Daoy (cell line): Measurements from ENCODE around the gene STAT2. TPM values are rescaled to one million over a fixed set of nuclear protein-coding genes. Genes with fewer than 3 reads are reported as not detected.
A peak's percentile ranks its signal among the peaks of the same experiment; 100 is the strongest.
"Not testable (repeated sequence)": the region's sequence is repeated elsewhere in the genome, so short reads cannot be mapped to it uniquely, and the experiment has no call there.

Experiments
- DNase-seq: peaks from one replicate; pipeline ENCODE4 v3.0.0-alpha.2; 2015; ENCODE audit warnings: low read depth
- total RNA-seq: library from RNA; depleted of rRNA; stranded (reverse); fragments of >200 nt; shearing (Covaris generic); gene quantifications from 2 replicates; pipeline ENCODE4 v1.2.3, GENCODE V29; 2014

The STAT2 gene
- total RNA-seq, 1 experiment from 2014 or later, result 47.1 TPM

- DNase-seq, result no peak
These were observed 28.9 kb downstream of the STAT2 start for GRCh38 chr12:56330936-56331490.

GRCh38 chr12:56326533-56326932, 33.4 kb downstream of the STAT2 start:
- peak; percentile 22 for DNase-seq

- DNase-seq, result no peak
These were observed 33.8 kb downstream of the STAT2 start for GRCh38 chr12:56326126-56326525.

GRCh38 chr12:56324206-56324605, 35.7 kb downstream of the STAT2 start:
- no peak for DNase-seq

- DNase-seq, result not testable (repeated sequence)
These were observed 38.3 kb downstream of the STAT2 start for GRCh38 chr12:56321610-56322009.

GRCh38 chr12:56321027-56321426, 38.9 kb downstream of the STAT2 start:
- peak; percentile 22 for DNase-seq

- no peak for DNase-seq
These were observed 42.2 kb downstream of the STAT2 start for GRCh38 chr12:56317675-56318074.

GRCh38 chr12:56315622-56316473, 44.1 kb downstream of the STAT2 start, which contains the start of gene CNPY2:
CNPY2 (minus strand) TSS chr12:56315988; CDS start chr12:56315217, 771 bp downstream.
- peak; percentile 99 for DNase-seq

- DNase-seq, result no peak
These were observed 44.7 kb downstream of the STAT2 start for GRCh38 chr12:56315249-56315621.

GRCh38 chr12:56311003-56311402, 48.9 kb downstream of the STAT2 start:
- DNase-seq, result no peak

- no peak for DNase-seq
These were observed 51.2 kb downstream of the STAT2 start for GRCh38 chr12:56308714-56309113.

- no peak for DNase-seq
These were observed 52.5 kb downstream of the STAT2 start for GRCh38 chr12:56307221-56307965.

GRCh38 chr12:56304872-56305590, 54.9 kb downstream of the STAT2 start:
- no peak for DNase-seq

GRCh38 chr12:56304276-56304675, 55.6 kb downstream of the STAT2 start:
- no peak for DNase-seq

- DNase-seq, result no peak
These were observed 59.1 kb downstream of the STAT2 start for GRCh38 chr12:56300644-56301464.

- peak; percentile 99 for DNase-seq
These were observed 59.9 kb downstream of the STAT2 start, which contains the start of gene CS for GRCh38 chr12:56299853-56300643. CS (minus strand) TSS chr12:56300330; CDS start chr12:56300201, 129 bp downstream.

GRCh38 chr12:56299308-56299852, 60.5 kb downstream of the STAT2 start:
- DNase-seq, result no peak

GRCh38 chr12:56298828-56299227, 61.1 kb downstream of the STAT2 start:
- DNase-seq, result no peak

GRCh38 chr12:56297400-56297799, 62.5 kb downstream of the STAT2 start:
- DNase-seq, result no peak

GRCh38 chr12:56296295-56296694, 63.6 kb downstream of the STAT2 start:
- DNase-seq, result no peak
